Neural crest cell (in vitro differentiated cells): ENCODE results near the gene VPS37B. TPM values are rescaled to one million over a fixed set of nuclear protein-coding genes. Genes with fewer than 3 reads are reported as not detected.

ENCODE experiments used
- DNase-seq: peaks from one replicate; pipeline ENCODE4 v3.0.0; 2021; ENCODE audit warnings: low read depth, mixed read lengths, low spot score
- H3K27ac Mint-ChIP-seq: one replicate; pipeline ENCODE4 v1.8.0; 2021; ENCODE audit warnings: mild to moderate bottlenecking, mixed read lengths; ENCODE audit not compliant: unreplicated experiment
- H3K27me3 Mint-ChIP-seq: 2 replicates; pipeline ENCODE4 v1.8.0; 2021; ENCODE audit warnings: low read depth, mild to moderate bottlenecking, mixed read lengths
- H3K36me3 Mint-ChIP-seq: 2 replicates; pipeline ENCODE4 v1.8.0; 2021; ENCODE audit warnings: low read depth, mild to moderate bottlenecking, mixed read lengths
- H3K4me1 Mint-ChIP-seq: 2 replicates; pipeline ENCODE4 v1.8.0; 2021; ENCODE audit warnings: mixed read lengths
- H3K4me3 Mint-ChIP-seq: one replicate; pipeline ENCODE4 v1.8.0; 2021; ENCODE audit warnings: mild to moderate bottlenecking, mixed read lengths
- H3K9me3 Mint-ChIP-seq: 2 replicates; pipeline ENCODE4 v1.8.0; 2021; ENCODE audit warnings: mixed read lengths
- CTCF ChIP-seq: fragments of 200-600 bp; sonication (generic); conservative IDR thresholded peaks from 2 replicates; pipeline ENCODE4 v1.5.0; 2021; ENCODE audit warnings: antibody characterized with exemption, mild to moderate bottlenecking
- total RNA-seq: library from RNA; stranded (reverse); gene quantifications from 2 replicates; pipeline ENCODE4 v1.2.1, GENCODE V29; 2021

VPS37B gene
- total RNA-seq, 1 donor from 2014 or later = 41.5 TPM

GRCh38 chr12:122855928-122856831 is 39.7 kb downstream of the VPS37B start:
- TF ChIP-seq CTCF = no peak
- DNase-seq = no peak
- H3K9me3 Mint-ChIP-seq = no peaks in the 10 kb centered on the region
- H3K36me3 Mint-ChIP-seq = no peaks in the 10 kb centered on the region
- H3K27me3 Mint-ChIP-seq = no peaks in the 10 kb centered on the region
- no peak overlapping the region for H3K4me3 Mint-ChIP-seq
- H3K4me1 Mint-ChIP-seq = peaks cover 8% of the 10 kb centered on the region
- no peak overlapping the region for H3K27ac Mint-ChIP-seq

DNA sequence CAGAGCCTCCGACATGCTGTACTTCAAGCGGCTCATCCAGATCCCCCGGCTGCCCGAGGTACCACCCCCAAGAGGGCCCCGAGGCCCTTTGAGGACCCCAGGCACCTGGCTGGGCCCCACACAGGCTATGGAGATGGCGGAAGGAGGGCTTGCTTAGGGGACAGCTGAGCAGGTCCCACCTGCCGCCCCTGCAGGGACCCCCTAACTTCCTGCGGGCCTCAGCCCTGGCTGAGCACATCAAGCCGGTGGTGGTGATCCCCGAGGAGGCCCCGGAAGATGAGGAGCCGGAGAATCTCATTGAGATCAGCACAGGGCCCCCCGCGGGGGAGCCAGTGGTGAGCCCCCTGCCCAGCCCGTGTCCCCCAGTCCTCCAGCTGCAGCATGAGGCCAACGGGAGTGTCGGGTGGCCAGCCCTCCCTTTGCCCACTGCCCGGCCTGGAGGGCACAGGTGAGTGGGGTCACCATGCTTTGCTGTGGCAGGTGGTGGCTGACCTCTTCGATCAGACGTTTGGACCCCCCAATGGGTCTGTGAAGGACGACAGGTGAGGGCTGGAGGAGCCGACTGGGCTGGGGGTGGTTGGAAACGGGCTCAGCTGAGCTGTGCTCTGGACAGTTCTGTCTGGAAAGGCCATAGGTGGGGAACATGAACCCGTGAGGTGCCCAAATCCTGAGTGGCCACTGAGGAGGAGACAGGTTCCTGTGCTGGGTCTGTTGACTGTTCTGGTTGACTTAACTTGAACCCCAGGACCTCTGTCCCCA is 40.7 kb downstream of the VPS37B start:
- Mint-ChIP-seq H3K4me1 (peaks cover 8% of the 10 kb centered on the region), H3K4me3 (no peak overlapping the region), H3K36me3 (no peaks in the 10 kb centered on the region), H3K9me3 (no peaks in the 10 kb centered on the region), H3K27me3 (no peaks in the 10 kb centered on the region), H3K27ac (no peak overlapping the region)
- no peak for TF ChIP-seq CTCF
- no peak for DNase-seq

- no peaks in the 10 kb centered on the region for H3K27me3 Mint-ChIP-seq
- no peak for DNase-seq
- no peaks in the 10 kb centered on the region for H3K36me3 Mint-ChIP-seq
- no peak overlapping the region for H3K4me3 Mint-ChIP-seq
- peaks cover 8% of the 10 kb centered on the region for H3K4me1 Mint-ChIP-seq
- H3K9me3 Mint-ChIP-seq = no peaks in the 10 kb centered on the region
- TF ChIP-seq CTCF = no peak
- H3K27ac Mint-ChIP-seq = no peak overlapping the region
These were observed 41.4 kb downstream of the VPS37B start for GRCh38 chr12:122854554-122854953.

DNA sequence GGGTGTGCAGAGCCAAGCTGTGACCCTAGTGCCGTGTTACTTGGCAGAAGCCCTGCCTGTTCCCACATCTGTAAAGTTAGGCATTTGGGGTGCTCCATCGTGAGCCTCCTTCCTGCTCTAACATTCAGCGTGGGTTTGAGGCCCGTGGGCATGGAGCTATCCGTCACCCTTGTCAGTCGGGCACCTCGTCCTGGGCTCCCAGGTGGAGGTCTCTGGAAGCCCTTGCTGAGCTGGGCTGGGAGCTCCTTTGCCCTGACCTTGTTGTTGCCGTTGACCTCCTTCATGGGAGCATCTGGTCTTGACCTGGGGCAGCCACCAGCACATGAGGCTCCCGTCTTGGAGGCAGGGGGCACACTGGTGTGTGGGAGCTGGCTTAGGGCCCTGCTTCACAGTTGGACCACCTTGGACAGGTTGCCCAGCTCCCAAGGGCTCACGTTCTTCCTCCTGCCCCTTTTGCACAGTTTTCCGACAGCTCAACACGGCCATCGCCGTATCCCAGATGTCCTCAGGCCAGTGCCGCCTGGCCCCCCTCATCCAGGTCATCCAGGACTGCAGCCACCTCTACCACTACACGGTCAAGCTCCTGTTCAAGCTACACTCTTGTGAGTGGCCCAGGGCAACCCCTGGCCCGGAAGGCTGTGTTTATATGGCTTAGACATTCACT is 42.2 kb downstream of the VPS37B start:
- Mint-ChIP-seq H3K9me3 (no peaks in the 10 kb centered on the region), H3K27me3 (no peaks in the 10 kb centered on the region), H3K36me3 (no peaks in the 10 kb centered on the region), H3K4me1 (peaks cover 8% of the 10 kb centered on the region), H3K27ac (no peak overlapping the region), H3K4me3 (no peak overlapping the region)
- no peak for TF ChIP-seq CTCF
- DNase-seq = no peak
